Caki2 (cell line): ENCODE data around the gene ZNF669. TPM values are rescaled to one million over a fixed set of nuclear protein-coding genes. Genes with fewer than 3 reads are reported as not detected.

Experiments used
- DNase-seq: peaks from one replicate; pipeline ENCODE4 v3.0.0-alpha.2; 2015; ENCODE audit warnings: low read depth
- in situ Hi-C: cut with HindIII; loops from 2 replicates; pipeline ENCODE4 v1.10.0; 2016; ENCODE audit warnings: low sequenced_read_pairs, low pct_unique_long_range_greater_than_20kb, mixed read lengths
- total RNA-seq: library from RNA; depleted of rRNA; stranded (reverse); fragments of >200 nt; shearing (Covaris generic); gene quantifications from 2 replicates; pipeline ENCODE4 v1.2.3, GENCODE V29; 2014; ENCODE audit warnings: low replicate concordance

The ZNF669 gene
- total RNA-seq, 1 experiment from 2014 or later = 12.8 TPM

- in situ Hi-C loops = no loop called here
- DNase-seq = no peak
Measured at GRCh38 chr1:247113733-247114271, 9.6 kb upstream of the ZNF669 start.

GRCh38 chr1:247113094-247113497 lies 8.9 kb upstream of the ZNF669 start:
- in situ Hi-C loops = no loop called here
- DNase-seq = no peak

GRCh38 chr1:247112479-247112781 lies 8.3 kb upstream of the ZNF669 start:
- in situ Hi-C loops = no loop called here
- DNase-seq = no peak

GRCh38 chr1:247111700-247112478 lies 7.7 kb upstream of the ZNF669 start:
- peak; percentile 46 for DNase-seq
- in situ Hi-C loops = no loop called here

GRCh38 chr1:247111259-247111699 lies 7.1 kb upstream of the ZNF669 start:
- in situ Hi-C loops = no loop called here

GRCh38 chr1:247110627-247111258 lies 6.6 kb upstream of the ZNF669 start:
- DNase-seq = no peak
- in situ Hi-C loops = no loop called here

More at GRCh38 chr1:247111259-247111699, 7.1 kb upstream of the ZNF669 start:
- no peak for DNase-seq

GRCh38 chr1:247107694-247108093 lies 3.5 kb upstream of the ZNF669 start:
- in situ Hi-C loops = no loop called here
- DNase-seq = no peak

- in situ Hi-C loops = no loop called here
- DNase-seq = no peak
Measured at GRCh38 chr1:247105966-247106365, 1.8 kb upstream of the ZNF669 start.

GRCh38 chr1:247104965-247105364 lies 809 bp upstream of the ZNF669 start:
- no peak for DNase-seq
- in situ Hi-C loops = no loop called here

- in situ Hi-C loops = no loop called here
- no peak for DNase-seq
Measured at GRCh38 chr1:247102381-247102780, 1.8 kb downstream of the ZNF669 start.

- DNase-seq = no peak
- in situ Hi-C loops = no loop called here
Measured at GRCh38 chr1:247100676-247101279, 3.4 kb downstream of the ZNF669 start.

GRCh38 chr1:247096958-247097357 lies 7.2 kb downstream of the ZNF669 start:
- DNase-seq = no peak
- in situ Hi-C loops = no loop called here

- in situ Hi-C loops = no loop called here
- no peak for DNase-seq
Measured at GRCh38 chr1:247096544-247096943, 7.6 kb downstream of the ZNF669 start.

- DNase-seq = no peak
- in situ Hi-C loops = no loop called here
Measured at GRCh38 chr1:247096112-247096511, 8.0 kb downstream of the ZNF669 start.

GRCh38 chr1:247090455-247090854 lies 13.7 kb downstream of the ZNF669 start:
- in situ Hi-C loops = no loop called here
- DNase-seq = no peak

GRCh38 chr1:247089616-247090375 lies 14.4 kb downstream of the ZNF669 start:
- DNase-seq = no peak
- in situ Hi-C loops = no loop called here

- in situ Hi-C loops = no loop called here
- DNase-seq = no peak
Measured at GRCh38 chr1:247088967-247089366, 15.2 kb downstream of the ZNF669 start.

- in situ Hi-C loops = no loop called here
- no peak for DNase-seq
Measured at GRCh38 chr1:247087256-247087655, 16.9 kb downstream of the ZNF669 start.

GRCh38 chr1:247085310-247085709 lies 18.8 kb downstream of the ZNF669 start:
- DNase-seq = no peak

More at GRCh38 chr1:247085310-247085709, 18.8 kb downstream of the ZNF669 start:
- in situ Hi-C loops = no loop called here
